ENCODE measurements around the gene FOXP1.

The FOXP1 gene

DNA sequence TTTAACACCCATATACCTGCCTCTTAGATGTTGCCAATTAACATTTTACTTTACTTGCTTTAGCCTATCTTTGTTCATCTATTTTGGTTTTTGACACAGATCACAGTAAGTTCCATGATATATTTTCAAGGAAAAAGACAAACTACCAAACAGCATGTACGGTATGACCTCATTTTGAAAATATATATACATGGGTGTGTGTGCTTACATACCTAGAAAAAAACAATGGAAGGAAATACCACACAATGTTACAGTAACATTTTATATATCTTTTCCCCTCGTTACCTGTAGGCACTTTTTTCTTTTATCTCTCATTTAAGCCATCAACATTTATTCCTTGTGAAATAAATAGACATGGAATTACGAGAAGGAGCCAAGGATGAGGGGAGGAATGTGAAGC lies 170.0 kb downstream of the FOXP1 start:
- TF ChIP-seq, protein P1, sequence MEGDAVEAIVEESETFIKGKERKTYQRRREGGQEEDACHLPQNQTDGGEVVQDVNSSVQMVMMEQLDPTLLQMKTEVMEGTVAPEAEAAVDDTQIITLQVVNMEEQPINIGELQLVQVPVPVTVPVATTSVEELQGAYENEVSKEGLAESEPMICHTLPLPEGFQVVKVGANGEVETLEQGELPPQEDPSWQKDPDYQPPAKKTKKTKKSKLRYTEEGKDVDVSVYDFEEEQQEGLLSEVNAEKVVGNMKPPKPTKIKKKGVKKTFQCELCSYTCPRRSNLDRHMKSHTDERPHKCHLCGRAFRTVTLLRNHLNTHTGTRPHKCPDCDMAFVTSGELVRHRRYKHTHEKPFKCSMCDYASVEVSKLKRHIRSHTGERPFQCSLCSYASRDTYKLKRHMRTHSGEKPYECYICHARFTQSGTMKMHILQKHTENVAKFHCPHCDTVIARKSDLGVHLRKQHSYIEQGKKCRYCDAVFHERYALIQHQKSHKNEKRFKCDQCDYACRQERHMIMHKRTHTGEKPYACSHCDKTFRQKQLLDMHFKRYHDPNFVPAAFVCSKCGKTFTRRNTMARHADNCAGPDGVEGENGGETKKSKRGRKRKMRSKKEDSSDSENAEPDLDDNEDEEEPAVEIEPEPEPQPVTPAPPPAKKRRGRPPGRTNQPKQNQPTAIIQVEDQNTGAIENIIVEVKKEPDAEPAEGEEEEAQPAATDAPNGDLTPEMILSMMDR (IDR thresholded peaks at IDR 0.05; ENCODE audit: extremely low read depth, insufficient read depth, missing control alignments), result no peak
- no peak for DNase-seq (ENCODE audit: low spot score)
- in situ Hi-C loops (cut with MboI; ENCODE audit: low pct_unique_long_range_greater_than_20kb, low sequenced_read_pairs, unreplicated experiment), result no loop called here

DNA sequence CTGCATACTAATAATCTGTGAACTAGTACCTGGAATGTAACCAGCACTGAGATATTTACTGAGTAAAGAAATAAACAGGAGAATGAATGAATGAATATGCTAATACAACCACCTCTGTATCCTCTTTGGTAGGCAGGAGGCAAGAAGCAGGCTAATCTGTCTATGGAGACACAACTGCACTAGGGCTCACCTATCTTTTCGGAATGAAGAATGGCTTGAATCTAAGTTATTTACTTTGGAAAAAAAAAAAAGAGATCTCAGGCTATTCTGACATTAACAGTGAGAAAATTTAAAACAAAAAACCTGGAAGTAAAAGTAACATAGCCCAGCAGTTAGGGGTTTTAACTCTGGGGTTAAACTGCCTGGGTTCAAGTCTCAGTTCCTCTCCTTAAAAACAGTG lies 174.2 kb downstream of the FOXP1 start:
- in situ Hi-C loops (cut with MboI; ENCODE audit: low pct_unique_long_range_greater_than_20kb, low sequenced_read_pairs, unreplicated experiment), result no loop called here
- TF ChIP-seq, protein P1 (IDR thresholded peaks at IDR 0.05; ENCODE audit: extremely low read depth, insufficient read depth, missing control alignments), result no peak
- no peak for DNase-seq (ENCODE audit: low spot score)

DNA sequence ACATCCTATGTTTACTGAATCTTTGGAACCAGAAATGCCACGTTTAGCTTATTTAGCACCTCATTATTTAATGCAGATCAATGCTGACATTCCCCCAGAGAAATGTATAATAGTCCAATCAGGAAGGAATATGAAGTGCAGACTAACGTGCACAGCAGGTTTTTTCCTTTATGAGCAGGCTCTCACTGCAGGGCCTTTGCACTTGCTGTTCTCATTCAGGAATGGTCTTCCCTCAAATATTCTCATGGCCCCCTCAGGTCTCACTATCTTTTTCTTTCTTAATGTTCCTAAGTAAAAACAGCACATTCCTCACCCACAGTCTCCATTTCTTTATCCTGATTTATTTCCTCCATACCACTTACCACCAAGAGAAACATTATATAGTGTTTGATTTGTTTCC lies 174.6 kb downstream of the FOXP1 start:
- TF ChIP-seq, protein P1 (IDR thresholded peaks at IDR 0.05; ENCODE audit: extremely low read depth, insufficient read depth, missing control alignments), result no peak
- in situ Hi-C loops (cut with MboI; ENCODE audit: low pct_unique_long_range_greater_than_20kb, low sequenced_read_pairs, unreplicated experiment), result no loop called here
- DNase-seq (ENCODE audit: low spot score), result no peak

DNA sequence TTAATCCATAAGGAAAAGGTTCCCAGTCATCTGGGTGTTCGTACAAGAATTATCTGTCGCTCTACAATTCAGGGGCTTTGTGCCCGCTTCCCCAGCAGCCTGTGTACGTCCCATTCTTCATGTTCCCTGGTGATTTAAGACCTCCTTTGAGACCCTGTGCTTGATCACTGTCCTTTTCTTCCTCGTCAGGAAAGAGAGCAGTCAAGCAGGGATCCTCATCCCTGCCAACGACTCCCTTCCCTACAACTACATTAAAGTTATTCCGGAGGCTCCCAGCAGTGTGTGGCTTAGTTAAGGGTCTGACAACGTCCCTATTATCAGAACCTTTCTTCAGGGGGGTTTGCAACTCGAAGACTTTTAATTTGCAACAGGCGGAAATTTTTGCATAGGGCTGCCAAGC lies 175.7 kb downstream of the FOXP1 start:
- no peak for DNase-seq (ENCODE audit: low spot score)
- in situ Hi-C loops (cut with MboI; ENCODE audit: low pct_unique_long_range_greater_than_20kb, low sequenced_read_pairs, unreplicated experiment), result no loop called here
- TF ChIP-seq, protein P1 (IDR thresholded peaks at IDR 0.05; ENCODE audit: extremely low read depth, insufficient read depth, missing control alignments), result no peak

DNA sequence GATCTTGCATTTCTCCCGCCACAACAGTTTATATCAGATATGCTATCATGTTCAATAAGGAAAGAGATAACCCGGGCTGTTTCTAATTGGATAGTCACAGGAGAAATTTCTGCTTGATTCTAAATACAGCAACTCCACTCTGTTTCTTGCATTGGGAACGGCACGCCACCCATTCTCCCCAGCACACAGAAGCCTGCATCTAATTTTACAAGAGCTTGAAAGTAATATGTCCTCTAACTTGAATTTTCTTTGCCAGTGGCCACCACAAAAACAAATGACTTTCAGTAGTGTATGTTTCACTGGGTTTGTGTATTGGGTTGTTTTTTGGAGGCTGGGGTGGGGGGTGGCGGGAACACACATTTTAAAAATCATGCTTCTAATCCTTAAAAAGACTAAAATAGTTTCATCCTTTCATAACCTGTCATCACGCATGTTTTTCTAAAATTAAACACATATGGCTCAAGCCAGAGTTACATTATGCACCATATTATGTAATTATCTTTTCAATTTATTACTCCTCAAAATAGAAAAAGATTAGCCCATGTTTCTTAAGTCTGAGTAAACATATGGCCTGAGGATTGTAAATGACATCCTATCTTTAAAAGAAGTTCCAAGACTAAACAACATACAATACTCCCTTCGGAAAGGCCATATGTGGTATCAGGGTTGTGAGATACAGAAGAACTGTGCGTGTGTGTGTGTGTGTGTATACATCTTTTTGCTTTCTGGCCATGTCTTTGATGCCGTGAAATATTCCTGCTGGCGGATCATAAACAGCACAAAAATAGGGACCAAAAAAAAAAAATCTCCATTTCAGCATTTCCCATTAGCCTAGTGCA lies 176.3 kb downstream of the FOXP1 start:
- TF ChIP-seq, protein P1 (IDR thresholded peaks at IDR 0.05; ENCODE audit: extremely low read depth, insufficient read depth, missing control alignments), result no peak
- in situ Hi-C loops (cut with MboI; ENCODE audit: low pct_unique_long_range_greater_than_20kb, low sequenced_read_pairs, unreplicated experiment), result no loop called here
- DNase-seq (ENCODE audit: low spot score), result no peak

DNA sequence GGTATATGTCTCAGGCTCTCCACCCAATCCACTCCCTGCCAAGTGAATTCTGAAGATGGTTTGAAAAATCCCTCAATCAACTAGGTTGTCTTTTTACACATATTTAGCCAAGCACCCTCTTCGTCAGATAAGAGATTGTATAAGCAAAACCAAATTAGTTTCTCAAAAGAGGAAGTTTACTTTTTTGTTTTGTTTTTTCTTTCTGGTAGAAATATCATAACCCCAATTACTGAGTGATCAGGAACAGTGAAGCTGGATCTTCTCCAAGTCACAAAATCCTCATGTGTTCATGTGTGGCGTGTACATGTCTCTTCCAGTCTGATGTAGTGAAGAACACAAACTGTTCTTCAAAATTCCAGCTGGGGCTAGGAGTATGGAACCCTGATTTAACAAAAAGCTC lies 180.6 kb downstream of the FOXP1 start:
- TF ChIP-seq, protein P1 (IDR thresholded peaks at IDR 0.05; ENCODE audit: extremely low read depth, insufficient read depth, missing control alignments), result no peak
- no peak for DNase-seq (ENCODE audit: low spot score)
- in situ Hi-C loops (cut with MboI; ENCODE audit: low pct_unique_long_range_greater_than_20kb, low sequenced_read_pairs, unreplicated experiment), result no loop called here

All from GM13977 (cell line).